HCT116 (cell line): Measurements from ENCODE around the gene SMARCA4. TPM values are rescaled to one million over a fixed set of nuclear protein-coding genes. Genes with fewer than 3 reads are reported as not detected.

Source experiments
- ATAC-seq: fragments of 200-7000 bp; cut with Tn5 transposase; 2 replicates; pipeline ENCODE4 v1.9.1; 2020; ENCODE audit warnings: mild to moderate bottlenecking, moderate library complexity
- BruUV-seq: library from RNA; stranded (reverse); fragments of 400-500 nt; replicated peaks from 2 replicates; lab custom pipeline; 2021; lab: Mats Ljungman, UMichigan
- CTCF ChIA-PET: fragments of 300-600 bp; sonication (Branson Sonifier 250); formaldehyde crosslinking; loops from one replicate; lab custom pipeline; 2021; ENCODE audit warnings: antibody characterized with exemption; lab: Charles Lee
- POLR2A ChIA-PET: fragments of 300-600, 350-600 bp; sonication (Branson Sonifier 250); formaldehyde crosslinking; loops from one replicate; lab custom pipeline; 2021; ENCODE audit warnings: antibody characterized with exemption; lab: Charles Lee
- RAD21 ChIA-PET, 2 experiments: fragments of 300-600 bp; sonication (Branson Sonifier 250); formaldehyde crosslinking; loops; one replicate each; lab custom pipeline; 2023; ENCODE audit warnings: low total read pairs in 2 of 2; ENCODE audit not compliant: uncharacterized antibody in 2 of 2, unreplicated experiment in 2 of 2, low non-redundant PET in 1 of 2; lab: Charles Lee
- DNase-seq: peaks from one replicate; pipeline ENCODE4 v3.0.0-alpha.2; 2010; ENCODE audit warnings: low read depth, low spot score
- H2AFZ ChIP-seq: fragments of 200-600 bp; shearing (Covaris generic), sonication (generic); 2 replicates; pipeline ENCODE4 v1.6.1; 2017; ENCODE audit warnings: low read depth, mixed run types, mixed read lengths, antibody characterized with exemption, low read length; ENCODE audit not compliant: poor library complexity, severe bottlenecking
- H3K27ac ChIP-seq: 2 replicates; pipeline ENCODE4 v1.5.1; 2012; ENCODE audit warnings: low read depth, low read length
- H3K27me3 ChIP-seq: fragments of 200-600 bp; sonication (generic); 2 replicates; pipeline ENCODE4 v1.6.1; 2016; ENCODE audit warnings: mixed run types, low read length, mixed read lengths; ENCODE audit not compliant: insufficient read depth
- H3K36me3 ChIP-seq, 2 experiments: fragments of 200-500 bp in 1 of 2; fragments of 200-600 bp in 1 of 2; sonication (Bioruptor generic) in 1 of 2; sonication (generic) in 1 of 2; 2 replicates each; pipeline versions ENCODE4 v1.5.1 to v1.6.1; 2014 to 2016; ENCODE audit warnings: low read length in 2 of 2, inconsistent platforms in 1 of 2, mixed read lengths in 1 of 2, mixed run types in 1 of 2; ENCODE audit not compliant: insufficient read depth in 2 of 2, control insufficient read depth in 1 of 2
- H3K4me1 ChIP-seq, 2 experiments: fragments of 200-600 bp in 1 of 2; sonication (generic) in 1 of 2; 2 replicates each; pipeline versions ENCODE4 v1.5.1 to v1.6.1; 2012 to 2017; ENCODE audit warnings: low read length in 2 of 2, inconsistent platforms in 1 of 2, mild to moderate bottlenecking in 1 of 2, mixed read lengths in 1 of 2, mixed run types in 1 of 2, moderate library complexity in 1 of 2; ENCODE audit not compliant: insufficient read depth in 2 of 2, control insufficient read depth in 1 of 2
- H3K4me2 ChIP-seq: fragments of 200-600 bp; sonication (generic); 2 replicates; pipeline ENCODE4 v1.6.1; 2017; ENCODE audit warnings: mixed run types, low read length, mixed read lengths
- H3K4me3 ChIP-seq, 2 experiments: fragments of 200-600 bp in 1 of 2; sonication (generic) in 1 of 2; replicated peaks in 1 of 2; 2 replicates each; pipeline ENCODE4 v1.5.1; 2011 to 2016; ENCODE audit warnings: low read length in 2 of 2, control low read depth in 1 of 2, low read depth in 1 of 2, mild to moderate bottlenecking in 1 of 2, mixed read lengths in 1 of 2, mixed run types in 1 of 2
- H3K79me2 ChIP-seq: fragments of 200-600 bp; sonication (generic); 2 replicates; pipeline ENCODE4 v1.6.1; 2017; ENCODE audit warnings: mild to moderate bottlenecking, mixed run types, low read length, moderate library complexity, mixed read lengths; ENCODE audit not compliant: insufficient read depth
- H3K9ac ChIP-seq: fragments of 200-600 bp; sonication (generic); 2 replicates; pipeline ENCODE4 v1.6.1; 2016; ENCODE audit warnings: low read length, mixed read lengths
- H3K9me2 ChIP-seq: fragments of 200-600 bp; sonication (generic), shearing (Covaris generic); 2 replicates; pipeline ENCODE4 v1.6.1; 2017; ENCODE audit warnings: mixed run types, mild to moderate bottlenecking, moderate library complexity; ENCODE audit not compliant: insufficient read depth
- H3K9me3 ChIP-seq, 2 experiments: fragments of 200-500 bp in 1 of 2; fragments of 200-600 bp in 1 of 2; sonication (Bioruptor generic) in 1 of 2; sonication (generic) in 1 of 2; 2 replicates each; pipeline ENCODE4 v1.6.1; 2014 to 2017; ENCODE audit warnings: low read length in 2 of 2, mixed read lengths in 2 of 2, inconsistent platforms in 1 of 2, low read depth in 1 of 2, mild to moderate bottlenecking in 1 of 2, mixed run types in 1 of 2, moderate library complexity in 1 of 2; ENCODE audit not compliant: control insufficient read depth in 1 of 2, insufficient read depth in 1 of 2
- H4K20me1 ChIP-seq: fragments of 200-600 bp; sonication (generic), shearing (Covaris generic); 2 replicates; pipeline ENCODE4 v1.6.1; 2017; ENCODE audit warnings: mixed run types, mild to moderate bottlenecking, moderate library complexity; ENCODE audit not compliant: insufficient read depth
- CBX3 ChIP-seq: IDR thresholded peaks from 2 replicates; pipeline ENCODE4 v1.6.1; 2012; ENCODE audit warnings: low read depth
- CEBPB ChIP-seq: IDR thresholded peaks from 2 replicates; pipeline ENCODE4 v1.6.1; 2012; ENCODE audit warnings: low read depth
- CTCF ChIP-seq, 3 experiments: fragments of 200-600 bp in 1 of 3; sonication (generic) in 1 of 3; IDR thresholded peaks in 2 of 3; conservative IDR thresholded peaks in 1 of 3; 2 replicates each; pipeline ENCODE4 v1.5.1; 2012 to 2017; ENCODE audit warnings: low read depth in 2 of 3, low read length in 2 of 3, antibody characterized with exemption in 1 of 3, borderline replicate concordance in 1 of 3, control low read depth in 1 of 3, mild to moderate bottlenecking in 1 of 3, mixed read lengths in 1 of 3, mixed run types in 1 of 3, moderate library complexity in 1 of 3; ENCODE audit not compliant: insufficient read depth in 1 of 3
- EGR1 ChIP-seq: IDR thresholded peaks from 2 replicates; pipeline ENCODE4 v1.6.1; 2012; ENCODE audit warnings: low read depth
- EZH2phosphoT487 ChIP-seq: fragments of 200-600 bp; IDR thresholded peaks from 2 replicates; pipeline ENCODE4 v1.6.1; 2018; ENCODE audit warnings: antibody characterized with exemption, borderline replicate concordance
- FOSL1 ChIP-seq: IDR thresholded peaks from 2 replicates; pipeline ENCODE4 v1.6.1; 2012; ENCODE audit warnings: low read depth
- JUND ChIP-seq: IDR thresholded peaks from 2 replicates; pipeline ENCODE4 v1.6.1; 2012
- MAX ChIP-seq: IDR thresholded peaks from 2 replicates; pipeline ENCODE4 v1.6.1; 2012
- POLR2A ChIP-seq: IDR thresholded peaks from 2 replicates; pipeline ENCODE4 v1.7.0; 2011; ENCODE audit warnings: borderline replicate concordance; ENCODE audit not compliant: insufficient read depth, insufficient read length; ENCODE audit errors: extremely low read depth
- POLR2AphosphoS5 ChIP-seq: IDR thresholded peaks from 2 replicates; pipeline ENCODE4 v1.6.1; 2011; ENCODE audit warnings: mild to moderate bottlenecking, low read depth, low read length, moderate library complexity
- SIN3A ChIP-seq: IDR thresholded peaks from 2 replicates; pipeline ENCODE4 v1.6.1; 2012; ENCODE audit warnings: low read depth
- SP1 ChIP-seq: IDR thresholded peaks from 2 replicates; pipeline ENCODE4 v1.6.1; 2012; ENCODE audit warnings: low read depth
- SRF ChIP-seq: IDR thresholded peaks from 2 replicates; pipeline ENCODE4 v1.6.1; 2012; ENCODE audit warnings: low read depth
- TCF7L2 ChIP-seq: IDR thresholded peaks from 2 replicates; pipeline ENCODE4 v1.7.0; 2011; ENCODE audit warnings: borderline replicate concordance, inconsistent platforms; ENCODE audit not compliant: insufficient read depth, insufficient read length; ENCODE audit errors: extremely low read depth
- YY1 ChIP-seq: IDR thresholded peaks from 2 replicates; pipeline ENCODE4 v1.6.1; 2011; ENCODE audit warnings: low read length, low read depth, moderate library complexity, mild to moderate bottlenecking; ENCODE audit not compliant: insufficient replicate concordance; ENCODE audit errors: extremely low read depth
- ZBTB33 ChIP-seq: IDR thresholded peaks from 2 replicates; pipeline ENCODE4 v1.6.1; 2011; ENCODE audit warnings: mild to moderate bottlenecking, low read length, moderate library complexity; ENCODE audit not compliant: insufficient replicate concordance; ENCODE audit errors: extremely low read depth
- ZFX ChIP-seq: fragments of 450-650 bp; IDR thresholded peaks from 2 replicates; pipeline ENCODE4 v1.6.1; 2017
- ZNF274 ChIP-seq: fragments of 200-500 bp; sonication (Bioruptor generic); IDR thresholded peaks from 2 replicates; pipeline ENCODE4 v1.6.1; 2014; ENCODE audit warnings: mild to moderate bottlenecking, low read depth, low read length, inconsistent platforms
- intact Hi-C: fragments of 100-400 bp; cut with micrococcal nuclease; formaldehyde crosslinking; loops from 2 replicates; pipeline ENCODE4 v1.10.0; 2022
- total RNA-seq: library from RNA; stranded (reverse); gene quantifications from one replicate; pipeline ENCODE4 v1.2.1, GENCODE V29; 2021; ENCODE audit not compliant: unreplicated experiment

Gene SMARCA4
- total RNA-seq, 1 experiment from 2014 or later, result 116 TPM

GRCh38 chr19:11063434-11063833, 102.6 kb downstream of the SMARCA4 start:
- CTCF ChIA-PET, result no interaction called here
- DNase-seq (no peak), ATAC-seq (no peak)
- Histone ChIP-seq H3K9me3 (no peaks in the 10 kb centered on the region; a peak in 1 of 4 replicates), H3K27ac (no peak overlapping the region), H3K9ac (no peak overlapping the region), H3K79me2 (no peaks in the 10 kb centered on the region), H3K4me1 (peaks cover 0 to 7% of the 10 kb centered on the region in 2 experiments; a peak in 1 of 4 replicates), H4K20me1 (no peaks in the 10 kb centered on the region), H3K27me3 (no peaks in the 10 kb centered on the region), H2AFZ (no peak overlapping the region), H3K36me3 (peaks cover 9 to 22% of the 10 kb centered on the region in 2 experiments; a peak in 3 of 4 replicates), H3K9me2 (no peaks in the 10 kb centered on the region), H3K4me3 (no peak overlapping the region), H3K4me2 (no peak overlapping the region)
- no peak for TF ChIP-seq POLR2AphosphoS5
- no peak for TF ChIP-seq ZFX
- no peak for TF ChIP-seq MAX
- TF ChIP-seq SRF, result no peak
- no peak for TF ChIP-seq CBX3
- TF ChIP-seq TCF7L2, result no peak
- no peak for TF ChIP-seq ZNF274
- no peak for TF ChIP-seq CEBPB
- TF ChIP-seq SIN3A, result no peak
- TF ChIP-seq YY1, result no peak
- no peak for TF ChIP-seq POLR2A
- TF ChIP-seq ZBTB33, result no peak
- no peak for TF ChIP-seq EGR1
- TF ChIP-seq SP1, result no peak
- TF ChIP-seq FOSL1, result no peak
- no peak for TF ChIP-seq JUND
- no peak for TF ChIP-seq CTCF (IDR thresholded peaks at IDR 0.05 in 2 of 3, conservative IDR thresholded peaks at IDR 0.05 in 1 of 3; ENCODE audit: borderline replicate concordance in 1 of 3, insufficient read depth in 1 of 3, low read depth in 2 of 3, low read length in 2 of 3)
- no peak for TF ChIP-seq EZH2phosphoT487
- intact Hi-C loops, result no loop called here
- POLR2A ChIA-PET, result no interaction called here
- BruUV-seq, result no TSS peak
- RAD21 ChIA-PET, result no interaction called here
